Activated B cell treated with CpG ODN at 0.5 μM for 24 hours (primary cell): ENCODE results near the gene CEP19. TPM values are rescaled to one million over a fixed set of nuclear protein-coding genes. Genes with fewer than 3 reads are reported as not detected.
A peak's percentile ranks its signal among the peaks of the same experiment; 100 is the strongest.

Experiments
- ATAC-seq: fragments of 200-7000 bp; cut with Tn5 transposase; one replicate; pipeline ENCODE4 v1.10.0; 2021; ENCODE audit warnings: low read depth, mild to moderate bottlenecking, moderate library complexity
- CTCF ChIA-PET: fragments of 350-600 bp; sonication (Branson Sonifier 250); formaldehyde crosslinking; loops from one replicate; lab custom pipeline; 2021; ENCODE audit warnings: antibody characterized with exemption; lab: Charles Lee
- POLR2A ChIA-PET: fragments of 350-600 bp; sonication (Branson Sonifier 250); formaldehyde crosslinking; loops from one replicate; lab custom pipeline; 2021; ENCODE audit warnings: antibody characterized with exemption; lab: Charles Lee
- DNase-seq: peaks from one replicate; pipeline ENCODE4 v3.0.0; 2022
- H3K27ac Mint-ChIP-seq: one replicate; pipeline ENCODE4 v1.8.0; 2020; ENCODE audit warnings: mixed read lengths
- H3K27me3 Mint-ChIP-seq: one replicate; pipeline ENCODE4 v1.8.0; 2021; ENCODE audit warnings: mixed read lengths
- H3K36me3 Mint-ChIP-seq: one replicate; pipeline ENCODE4 v1.8.0; 2021; ENCODE audit warnings: low read depth, mixed read lengths
- H3K4me1 Mint-ChIP-seq: one replicate; pipeline ENCODE4 v1.8.0; 2021; ENCODE audit warnings: mixed read lengths
- H3K4me3 Mint-ChIP-seq: one replicate; pipeline ENCODE4 v1.8.0; 2020; ENCODE audit warnings: mild to moderate bottlenecking, mixed read lengths
- H3K9me3 Mint-ChIP-seq: one replicate; pipeline ENCODE4 v1.8.0; 2020; ENCODE audit warnings: mixed read lengths
- intact Hi-C: fragments of 100-400 bp; cut with micrococcal nuclease; formaldehyde crosslinking; loops from one replicate; pipeline ENCODE4 v1.15.1; 2024
- total RNA-seq: library from RNA; stranded (reverse); gene quantifications from 2 replicates; pipeline ENCODE4 v1.2.3, GENCODE V29; 2022
- TF ChIP-seq, protein P1 (sequence below): fragments of 200-600 bp; IDR thresholded peaks from one replicate; pipeline ENCODE4 v1.8.0; 2022; ENCODE audit warnings: antibody characterized with exemption, mild to moderate bottlenecking

CEP19 gene
- total RNA-seq, 1 donor from 2014 or later = 4.1 TPM

DNA sequence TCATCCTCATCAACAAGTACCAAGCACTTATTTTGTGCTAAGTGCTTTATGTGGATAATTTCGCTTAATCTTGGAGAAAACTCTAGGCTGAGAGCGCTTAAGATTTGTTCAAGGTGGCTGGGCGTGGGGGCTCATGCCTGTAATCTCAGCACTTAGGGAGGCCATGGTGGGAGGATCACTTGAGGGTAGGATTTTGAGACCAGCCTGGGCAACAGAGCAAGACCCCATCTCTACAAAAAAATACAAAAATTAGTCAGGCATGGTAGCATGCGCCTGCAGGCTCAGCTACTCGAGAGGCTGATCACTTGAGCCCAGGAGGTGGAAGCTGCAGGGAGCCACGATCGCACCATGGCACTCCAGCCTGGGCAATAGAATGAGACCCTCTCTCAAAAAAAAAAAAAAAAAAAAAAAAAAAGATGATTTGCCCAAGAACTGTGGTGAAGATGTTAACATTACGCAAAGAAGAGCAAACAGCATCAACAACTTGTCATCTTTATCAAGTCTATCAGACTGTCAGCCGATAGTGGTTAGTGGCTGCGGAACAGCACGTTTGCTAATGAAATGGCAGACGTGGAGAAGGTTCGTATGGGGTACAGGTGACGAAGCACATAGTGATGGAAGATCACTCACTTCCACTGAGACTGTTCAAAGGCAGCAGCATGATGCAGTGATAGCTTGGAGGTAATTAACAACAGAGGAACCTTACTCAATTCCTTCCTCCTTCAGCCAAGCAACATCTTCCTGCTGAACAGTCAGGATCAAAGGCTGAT, 44.8 kb downstream of the CEP19 start:
- ChIA-PET CTCF (no interaction called here), POLR2A (interaction anchor here (0.6 to 1.1 kb wide), 2 partner anchors 19 to 21 kb away, joined by 3 to 5 read pairs; no protein-coding TSS in a partner anchor)
- Mint-ChIP-seq H3K4me1 (peaks cover 51% of the 10 kb centered on the region), H3K27ac (no peak overlapping the region), H3K9me3 (no peaks in the 10 kb centered on the region), H3K36me3 (peaks cover 36% of the 10 kb centered on the region), H3K4me3 (no peak overlapping the region), H3K27me3 (no peaks in the 10 kb centered on the region)
- TF ChIP-seq, protein P1, sequence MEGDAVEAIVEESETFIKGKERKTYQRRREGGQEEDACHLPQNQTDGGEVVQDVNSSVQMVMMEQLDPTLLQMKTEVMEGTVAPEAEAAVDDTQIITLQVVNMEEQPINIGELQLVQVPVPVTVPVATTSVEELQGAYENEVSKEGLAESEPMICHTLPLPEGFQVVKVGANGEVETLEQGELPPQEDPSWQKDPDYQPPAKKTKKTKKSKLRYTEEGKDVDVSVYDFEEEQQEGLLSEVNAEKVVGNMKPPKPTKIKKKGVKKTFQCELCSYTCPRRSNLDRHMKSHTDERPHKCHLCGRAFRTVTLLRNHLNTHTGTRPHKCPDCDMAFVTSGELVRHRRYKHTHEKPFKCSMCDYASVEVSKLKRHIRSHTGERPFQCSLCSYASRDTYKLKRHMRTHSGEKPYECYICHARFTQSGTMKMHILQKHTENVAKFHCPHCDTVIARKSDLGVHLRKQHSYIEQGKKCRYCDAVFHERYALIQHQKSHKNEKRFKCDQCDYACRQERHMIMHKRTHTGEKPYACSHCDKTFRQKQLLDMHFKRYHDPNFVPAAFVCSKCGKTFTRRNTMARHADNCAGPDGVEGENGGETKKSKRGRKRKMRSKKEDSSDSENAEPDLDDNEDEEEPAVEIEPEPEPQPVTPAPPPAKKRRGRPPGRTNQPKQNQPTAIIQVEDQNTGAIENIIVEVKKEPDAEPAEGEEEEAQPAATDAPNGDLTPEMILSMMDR = no peak
- no peak for DNase-seq
- intact Hi-C loops = no loop called here
- no peak for ATAC-seq

DNA sequence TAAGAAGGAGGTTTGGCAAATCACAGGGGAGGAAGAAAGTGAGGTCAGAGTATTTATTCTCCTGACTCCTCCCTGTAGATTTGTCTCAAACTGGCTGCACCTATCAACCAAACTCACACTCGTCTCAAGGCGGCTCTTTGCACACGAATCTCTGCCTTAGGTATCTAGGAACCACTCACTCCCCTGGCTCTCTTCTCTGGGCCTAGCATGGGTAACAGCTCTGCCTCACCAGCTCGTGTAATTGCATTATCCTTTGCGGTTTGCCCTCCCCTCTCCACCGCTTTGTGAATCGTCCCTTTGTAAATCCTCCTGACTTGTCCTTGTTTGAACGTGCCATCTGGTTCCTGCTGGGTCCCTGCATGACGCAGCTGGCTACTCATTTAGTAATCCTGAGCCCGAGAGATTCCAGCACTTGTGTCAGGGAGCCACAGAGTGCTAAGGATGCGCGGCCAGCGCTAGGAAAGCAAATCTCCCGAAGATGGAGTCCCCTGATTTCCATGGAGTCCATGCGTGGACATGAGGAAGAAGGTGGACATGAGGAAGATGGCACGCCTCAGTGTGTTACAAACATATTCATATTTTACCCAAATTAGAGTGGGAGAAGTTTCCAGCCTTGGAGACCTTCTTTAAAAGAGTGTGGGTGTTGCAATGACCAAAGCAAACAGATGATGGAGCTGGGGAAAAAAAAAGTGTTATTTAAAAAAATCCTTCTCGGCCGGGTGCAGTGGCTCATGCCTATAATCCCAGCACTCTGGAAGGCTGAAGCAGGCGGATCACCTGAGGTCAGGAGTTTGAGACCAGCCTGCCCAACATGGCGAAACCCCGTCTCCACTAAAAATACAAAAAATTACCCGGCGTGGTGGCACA, 45.8 kb downstream of the CEP19 start:
- peaks cover 45% of the 10 kb centered on the region for H3K36me3 Mint-ChIP-seq
- H3K4me3 Mint-ChIP-seq = no peak overlapping the region
- intact Hi-C loops = no loop called here
- H3K27ac Mint-ChIP-seq = peak overlapping the region; percentile 7
- peaks cover 44% of the 10 kb centered on the region for H3K4me1 Mint-ChIP-seq
- no peak for ATAC-seq
- ChIA-PET POLR2A (interaction anchor here (1.1 kb wide), 1 partner anchor 22 kb away, joined by 3 read pairs; no protein-coding TSS in a partner anchor), CTCF (no interaction called here)
- DNase-seq = no peak
- TF ChIP-seq, protein P1 = no peak
- no peaks in the 10 kb centered on the region for H3K27me3 Mint-ChIP-seq
- no peaks in the 10 kb centered on the region for H3K9me3 Mint-ChIP-seq

DNA sequence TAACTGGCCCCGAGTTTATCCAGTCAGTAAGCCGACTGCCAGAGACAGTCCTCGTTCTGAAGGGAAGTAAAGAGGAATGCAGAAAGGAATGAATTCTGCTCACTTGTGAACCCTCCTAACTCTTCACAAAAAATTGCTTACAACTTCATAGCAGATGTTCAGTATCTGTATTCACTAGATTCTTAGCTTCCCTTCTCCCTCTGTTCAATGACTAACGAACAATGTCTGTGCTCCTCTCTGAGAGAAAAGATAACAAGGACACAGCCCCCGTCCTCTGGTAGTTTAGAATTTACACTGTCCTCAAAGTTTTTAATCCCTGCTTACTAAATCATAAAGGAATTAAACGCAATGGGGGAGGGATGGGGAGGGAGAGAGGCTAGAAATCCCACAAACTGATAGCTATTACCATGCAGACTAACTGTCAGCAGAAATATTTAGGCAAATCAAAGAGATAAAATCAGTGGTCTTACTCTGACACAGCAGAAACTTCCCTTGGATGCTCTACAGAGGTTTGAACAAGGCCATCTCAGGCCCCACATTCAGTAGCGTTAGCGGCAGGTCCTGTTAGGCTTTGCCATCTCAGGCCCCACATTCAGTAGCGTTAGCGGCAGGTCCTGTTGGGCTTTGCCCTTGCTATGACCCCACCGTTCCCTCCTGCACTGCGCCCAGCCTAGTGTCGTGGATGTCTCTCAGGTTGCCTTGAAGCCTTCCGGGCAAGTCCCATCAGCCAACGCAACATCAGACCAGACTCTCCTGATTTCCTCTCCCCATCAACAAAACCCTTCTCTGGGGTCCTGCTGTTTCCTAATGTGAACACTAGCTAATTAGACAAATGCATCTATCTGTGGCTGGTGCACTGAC, 49.1 kb downstream of the CEP19 start:
- Mint-ChIP-seq H3K27me3 (no peaks in the 10 kb centered on the region), H3K4me1 (peaks cover 13% of the 10 kb centered on the region), H3K9me3 (no peaks in the 10 kb centered on the region), H3K4me3 (no peak overlapping the region), H3K36me3 (peaks cover 75% of the 10 kb centered on the region), H3K27ac (no peak overlapping the region)
- TF ChIP-seq, protein P1 = no peak
- ATAC-seq (no peak), DNase-seq (no peak)
- intact Hi-C loops = no loop called here
- ChIA-PET CTCF (no interaction called here), POLR2A (interaction anchor here (0.6 to 4.1 kb wide), 4 partner anchors 17 to 31 kb away, joined by 3 to 17 read pairs (median 4); partner anchors contain the start of gene NRROS)

DNA sequence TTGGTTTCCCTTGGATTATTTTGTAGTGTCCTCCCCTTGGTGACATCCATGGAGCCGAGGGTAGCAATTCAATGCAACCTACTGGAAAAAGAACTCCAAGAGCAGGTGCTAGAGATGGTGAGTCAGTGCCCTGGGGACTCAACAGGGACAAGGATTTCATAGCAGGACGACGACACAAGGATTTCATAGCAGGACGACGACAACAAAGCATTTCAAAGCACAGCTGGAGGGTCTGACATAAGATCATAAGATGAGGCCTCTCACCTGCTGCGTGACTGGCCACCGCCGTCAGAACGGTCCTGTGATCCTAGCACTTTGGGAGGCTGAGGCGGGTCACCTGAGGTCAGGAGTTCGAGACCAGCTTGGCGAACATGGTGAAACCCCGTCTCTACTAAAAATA, 50.0 kb downstream of the CEP19 start:
- Mint-ChIP-seq H3K4me3 (no peak overlapping the region), H3K9me3 (no peaks in the 10 kb centered on the region), H3K27me3 (no peaks in the 10 kb centered on the region), H3K27ac (no peak overlapping the region), H3K4me1 (peaks cover 7% of the 10 kb centered on the region), H3K36me3 (peaks cover 81% of the 10 kb centered on the region)
- ATAC-seq = no peak
- ChIA-PET CTCF (no interaction called here), POLR2A (interaction anchor here (0.8 to 4.1 kb wide), 4 partner anchors 13 to 52 kb away, joined by 3 to 17 read pairs (median 4); partner anchors contain the start of gene NRROS)
- DNase-seq = no peak
- TF ChIP-seq, protein P1 = no peak
- intact Hi-C loops = no loop called here
